ENCODE data around the gene SEC24B. TPM values are rescaled to one million over a fixed set of nuclear protein-coding genes. Genes with fewer than 3 reads are reported as not detected.
"Not testable (repeated sequence)": the region's sequence is repeated elsewhere in the genome, so short reads cannot be mapped to it uniquely, and the experiment has no call there.

SEC24B gene
- total and polyA plus RNA-seq, 4 donors = 8.0 to 34.8 (median 18.4) TPM

DNA sequence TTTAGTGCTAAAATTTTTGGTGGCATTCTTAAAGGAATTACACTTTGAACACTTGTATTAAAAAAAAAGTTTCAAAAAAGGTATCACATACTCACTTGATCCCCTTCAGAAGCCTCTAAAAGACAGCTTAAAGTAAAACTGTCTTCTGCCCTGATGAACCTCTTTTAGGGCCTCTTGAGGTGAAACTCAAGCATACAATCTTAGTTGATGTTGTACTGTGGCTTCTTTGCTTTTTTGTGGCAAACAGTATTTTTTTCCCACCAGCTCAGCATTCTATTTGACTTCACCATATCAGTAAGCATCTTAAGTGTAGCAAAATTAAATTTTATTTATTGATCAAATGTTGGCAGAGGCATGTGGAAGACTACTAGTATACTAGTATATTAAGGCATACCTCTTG is 13.7 kb downstream of the SEC24B start:
- Histone ChIP-seq H3K4me1 (ENCODE audit: control insufficient read depth in 5 of 5, insufficient read depth in 5 of 5, low read length in 5 of 5) (peaks cover 0 to 16% (median 0%) of the 10 kb centered on the region in 5 donors), H3K4me3 (no peak overlapping the region), H3K27me3 (ENCODE audit: control insufficient read depth in 3 of 3, insufficient read depth in 3 of 3, low read length in 2 of 3) (no peaks in the 10 kb centered on the region), H3K36me3 (ENCODE audit: control insufficient read depth in 4 of 4, insufficient read depth in 4 of 4, low read length in 4 of 4) (peaks cover 5 to 13% (median 10%) of the 10 kb centered on the region in 4 donors), H3K9me3 (ENCODE audit: control insufficient read depth in 4 of 4, insufficient read depth in 3 of 4, low read length in 3 of 4) (peaks cover 0 to 3% (median 0%) of the 10 kb centered on the region in 4 donors), H3K9ac (ENCODE audit: insufficient read depth in 1 of 2, low read length in 2 of 2) (no peak overlapping the region), H3K27ac (ENCODE audit: low read depth in 1 of 2, low read length in 1 of 2) (no peak overlapping the region)
- DNase-seq = no peak
- TF ChIP-seq, protein P1, sequence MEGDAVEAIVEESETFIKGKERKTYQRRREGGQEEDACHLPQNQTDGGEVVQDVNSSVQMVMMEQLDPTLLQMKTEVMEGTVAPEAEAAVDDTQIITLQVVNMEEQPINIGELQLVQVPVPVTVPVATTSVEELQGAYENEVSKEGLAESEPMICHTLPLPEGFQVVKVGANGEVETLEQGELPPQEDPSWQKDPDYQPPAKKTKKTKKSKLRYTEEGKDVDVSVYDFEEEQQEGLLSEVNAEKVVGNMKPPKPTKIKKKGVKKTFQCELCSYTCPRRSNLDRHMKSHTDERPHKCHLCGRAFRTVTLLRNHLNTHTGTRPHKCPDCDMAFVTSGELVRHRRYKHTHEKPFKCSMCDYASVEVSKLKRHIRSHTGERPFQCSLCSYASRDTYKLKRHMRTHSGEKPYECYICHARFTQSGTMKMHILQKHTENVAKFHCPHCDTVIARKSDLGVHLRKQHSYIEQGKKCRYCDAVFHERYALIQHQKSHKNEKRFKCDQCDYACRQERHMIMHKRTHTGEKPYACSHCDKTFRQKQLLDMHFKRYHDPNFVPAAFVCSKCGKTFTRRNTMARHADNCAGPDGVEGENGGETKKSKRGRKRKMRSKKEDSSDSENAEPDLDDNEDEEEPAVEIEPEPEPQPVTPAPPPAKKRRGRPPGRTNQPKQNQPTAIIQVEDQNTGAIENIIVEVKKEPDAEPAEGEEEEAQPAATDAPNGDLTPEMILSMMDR (IDR thresholded peaks at IDR 0.05; ENCODE audit: control extremely low read depth, extremely low read depth) = no peak
- ATAC-seq (ENCODE audit: insufficient read depth, low FRiP score) = no peak

DNA sequence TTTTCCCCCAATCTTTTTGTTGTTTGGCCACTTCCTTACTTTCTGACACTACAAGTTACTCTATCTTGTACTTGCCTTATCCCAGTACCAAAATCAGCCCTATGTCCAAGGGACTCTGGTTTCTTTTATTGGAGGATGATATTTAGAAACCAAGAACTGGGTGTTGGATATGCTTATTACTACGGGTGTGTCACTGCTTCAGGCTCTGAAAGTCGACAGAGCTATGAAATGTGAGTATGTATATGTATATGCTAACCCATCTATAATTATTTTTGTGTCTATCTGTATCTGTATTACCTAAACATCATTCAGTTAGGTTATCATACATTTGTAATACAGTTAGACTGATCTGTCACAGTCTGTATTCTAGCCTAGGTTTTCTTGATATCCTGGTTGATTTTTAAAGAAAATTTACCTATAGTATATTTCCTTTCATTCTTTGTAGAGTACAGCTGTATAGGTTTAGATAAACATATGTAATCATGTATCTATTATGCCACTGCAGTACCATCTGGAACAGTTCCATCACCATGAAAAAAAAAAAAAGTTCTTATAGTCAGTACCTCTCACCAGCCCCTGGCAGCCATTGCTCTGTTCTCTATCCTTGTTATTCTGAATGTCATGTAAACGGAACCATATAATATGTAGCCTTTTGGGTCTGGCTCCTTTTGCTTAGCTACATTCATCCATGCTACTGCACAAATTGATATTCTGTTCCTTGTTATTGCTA is 18.1 kb downstream of the SEC24B start:
- H3K27ac ChIP-seq (ENCODE audit: low read depth in 1 of 2, low read length in 1 of 2) = no peak overlapping the region
- H3K36me3 ChIP-seq (ENCODE audit: control insufficient read depth in 4 of 4, insufficient read depth in 4 of 4, low read length in 4 of 4) = peaks cover 5 to 9% (median 6%) of the 10 kb centered on the region in 4 donors
- 95 to 98% methylated on average over 3 of the region's 3 CpGs for WGBS, 2 donors
- peaks cover 0 to 3% (median 0%) of the 10 kb centered on the region in 4 donors for H3K9me3 ChIP-seq (ENCODE audit: control insufficient read depth in 4 of 4, insufficient read depth in 3 of 4, low read length in 3 of 4)
- H3K9ac ChIP-seq (ENCODE audit: insufficient read depth in 1 of 2, low read length in 2 of 2) = no peak overlapping the region
- TF ChIP-seq, protein P1 (IDR thresholded peaks at IDR 0.05; ENCODE audit: control extremely low read depth, extremely low read depth) = no peak
- ATAC-seq (ENCODE audit: insufficient read depth, low FRiP score) = no peak
- H3K4me3 ChIP-seq = no peak overlapping the region
- no peaks in the 10 kb centered on the region for H3K27me3 ChIP-seq (ENCODE audit: control insufficient read depth in 3 of 3, insufficient read depth in 3 of 3, low read length in 2 of 3)
- H3K4me1 ChIP-seq (ENCODE audit: control insufficient read depth in 5 of 5, insufficient read depth in 5 of 5, low read length in 5 of 5) = peaks cover 0 to 3% (median 0%) of the 10 kb centered on the region in 5 donors
- DNase-seq = no peak

DNA sequence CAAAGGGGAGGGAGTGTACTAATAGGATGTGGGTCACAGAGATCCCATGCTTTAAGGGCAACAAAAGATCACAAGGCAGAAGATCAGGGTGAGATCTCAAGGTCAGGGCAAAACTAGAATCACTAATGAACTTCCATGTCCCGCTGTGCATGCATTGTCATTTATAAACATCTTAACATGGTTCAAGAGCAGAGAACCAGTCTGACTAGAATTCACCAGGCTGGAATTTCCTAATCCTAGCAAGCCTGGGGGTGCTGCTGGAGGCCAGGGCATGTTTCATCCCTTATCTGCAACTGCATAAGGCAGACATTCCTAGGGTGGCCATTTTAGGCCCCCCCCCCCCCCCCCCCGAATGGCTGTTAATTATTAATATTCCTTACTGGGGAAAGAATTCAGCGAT is 19.5 kb downstream of the SEC24B start:
- H3K9me3 ChIP-seq (ENCODE audit: control insufficient read depth in 4 of 4, insufficient read depth in 3 of 4, low read length in 3 of 4); ATAC-seq (ENCODE audit: insufficient read depth, low FRiP score); H3K9ac ChIP-seq (ENCODE audit: insufficient read depth in 1 of 2, low read length in 2 of 2); DNase-seq; H3K4me3 ChIP-seq; H3K36me3 ChIP-seq (ENCODE audit: control insufficient read depth in 4 of 4, insufficient read depth in 4 of 4, low read length in 4 of 4); H3K27ac ChIP-seq (ENCODE audit: low read depth in 1 of 2, low read length in 1 of 2); H3K4me1 ChIP-seq (ENCODE audit: control insufficient read depth in 5 of 5, insufficient read depth in 5 of 5, low read length in 5 of 5); H3K27me3 ChIP-seq (ENCODE audit: control insufficient read depth in 3 of 3, insufficient read depth in 3 of 3, low read length in 2 of 3): not testable (repeated sequence)
- 90 to 95% methylated on average over 3 of the region's 3 CpGs for WGBS, 2 donors

DNA sequence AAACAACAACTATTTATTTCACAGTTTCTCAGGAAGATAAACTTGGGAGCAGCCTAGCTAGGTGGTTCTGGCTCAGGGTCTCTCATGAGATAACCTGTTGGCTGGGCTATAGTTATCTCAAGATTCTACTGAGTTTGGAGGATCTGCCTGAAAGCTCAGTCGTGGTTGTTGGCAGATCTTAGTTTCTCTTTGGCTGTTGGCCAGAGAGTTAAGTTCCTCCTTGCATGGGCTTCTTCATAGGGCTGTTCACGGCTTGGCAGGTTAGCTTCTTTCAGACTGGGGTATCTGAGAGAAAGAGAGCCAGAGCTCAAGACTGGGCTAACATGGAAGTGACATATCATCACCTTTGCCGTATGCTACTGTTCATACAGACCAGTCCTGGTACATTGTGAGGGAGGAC is 28.7 kb downstream of the SEC24B start:
- TF ChIP-seq, protein P1 (IDR thresholded peaks at IDR 0.05; ENCODE audit: control extremely low read depth, extremely low read depth) = no peak
- WGBS, 2 donors = 39 to 57% methylated on average over 3 of the region's 3 CpGs
- peaks cover 0 to 9% (median 0%) of the 10 kb centered on the region in 5 donors for H3K4me1 ChIP-seq (ENCODE audit: control insufficient read depth in 5 of 5, insufficient read depth in 5 of 5, low read length in 5 of 5)

More for the DNA sequence above, 28.7 kb downstream of the SEC24B start:
- Histone ChIP-seq H3K9ac (ENCODE audit: insufficient read depth in 1 of 2, low read length in 2 of 2) (no peak overlapping the region), H3K4me3 (no peak overlapping the region), H3K27me3 (ENCODE audit: control insufficient read depth in 3 of 3, insufficient read depth in 3 of 3, low read length in 2 of 3) (no peaks in the 10 kb centered on the region), H3K36me3 (ENCODE audit: control insufficient read depth in 4 of 4, insufficient read depth in 4 of 4, low read length in 4 of 4) (peaks cover 10 to 16% (median 14%) of the 10 kb centered on the region in 4 donors), H3K27ac (ENCODE audit: low read depth in 1 of 2, low read length in 1 of 2) (no peak overlapping the region), H3K9me3 (ENCODE audit: control insufficient read depth in 4 of 4, insufficient read depth in 3 of 4, low read length in 3 of 4) (peaks cover 0 to 2% (median 0%) of the 10 kb centered on the region in 4 donors)
- DNase-seq (peak in 1 of 3 donors; percentile 20), ATAC-seq (ENCODE audit: insufficient read depth, low FRiP score) (no peak)
